ENCODE data around the gene CUL7. TPM values are rescaled to one million over a fixed set of nuclear protein-coding genes. Genes with fewer than 3 reads are reported as not detected.

CUL7 gene
- total and polyA plus RNA-seq, 2 of the 8 experiments (the other 6 are each of a cell fraction or from before 2014, with no cell fraction given): 10.8 to 15.0 TPM

GRCh38 chr6:43097502-43097901 is 43.9 kb upstream of the CUL7 start:
- Histone ChIP-seq H3K4ac (replicated peaks; ENCODE audit: insufficient read length, low read depth, low read length) (no peak overlapping the region), H3K23me2 (ENCODE audit: low read depth, low read length) (no peaks in the 10 kb centered on the region), H3K9me3 (ENCODE audit: insufficient read depth in 2 of 2, low read depth in 1 of 2, low read length in 1 of 2) (no peaks in the 10 kb centered on the region), H3K9ac (replicated peaks in 1 of 4; ENCODE audit: extremely low read depth in 1 of 4, low read depth in 3 of 4, low read length in 3 of 4) (no peak overlapping the region), H3K79me2 (ENCODE audit: control insufficient read depth in 1 of 2, insufficient read depth in 2 of 2, low read length in 2 of 2) (peaks cover 7 to 79% of the 10 kb centered on the region in 2 experiments; a peak in 3 of 4 replicates), H2BK20ac (ENCODE audit: low read length) (no peak overlapping the region), H4K20me1 (replicated peaks in 1 of 2; ENCODE audit: control insufficient read depth in 1 of 2, insufficient read depth in 2 of 2, low read length in 2 of 2) (peaks cover 0 to 2% of the 10 kb centered on the region in 2 experiments), H3K18ac (ENCODE audit: extremely low read depth, low read length) (no peak overlapping the region), H3K14ac (ENCODE audit: insufficient read length) (no peak overlapping the region), H4K91ac (replicated peaks; ENCODE audit: insufficient read length, low read length) (peak overlapping the region; percentile 45), H3K56ac (replicated peaks; ENCODE audit: insufficient read length, low read depth, low read length) (no peak overlapping the region), H3K79me1 (ENCODE audit: low read depth, low read length) (peaks cover 10% of the 10 kb centered on the region), H2BK5ac (ENCODE audit: low read depth, low read length) (no peak overlapping the region), H2BK120ac (replicated peaks; ENCODE audit: low read depth, low read length) (no peak overlapping the region), H4K8ac (ENCODE audit: extremely low read depth, insufficient read depth, low read length) (no peak overlapping the region), H3K4me1 (replicated peaks in 1 of 4; ENCODE audit: control insufficient read depth in 3 of 4, insufficient read depth in 4 of 4, low read length in 3 of 4) (peaks cover 10 to 23% (median 13%) of the 10 kb centered on the region in 4 experiments; a peak in 6 of 7 replicates), H2BK15ac (ENCODE audit: low read length) (no peak overlapping the region), H4K5ac (ENCODE audit: insufficient read length, low read depth, low read length) (no peak overlapping the region), H2BK12ac (ENCODE audit: low read depth, low read length) (peak overlapping the region; percentile 18; the same call in 1 of the 2 replicates), H2AFZ (ENCODE audit: low read length) (no peak overlapping the region), H3K27me3 (replicated peaks in 1 of 4; ENCODE audit: control insufficient read depth in 3 of 4, extremely low read depth in 1 of 4, insufficient read depth in 3 of 4, low read length in 3 of 4) (no peaks in the 10 kb centered on the region), H2AK5ac (ENCODE audit: low read depth, low read length) (peak overlapping the region; percentile 72; the same call in 1 of the 2 replicates), H3K23ac (ENCODE audit: insufficient read length) (no peak overlapping the region), H3K27ac (ENCODE audit: low read depth, low read length) (no peak overlapping the region), H3K4me3 (ENCODE audit: extremely low read depth in 1 of 4, insufficient read depth in 2 of 4, low read depth in 3 of 4, low read length in 4 of 4) (no peak overlapping the region), H3K4me2 (ENCODE audit: insufficient read depth in 1 of 2, low read depth in 2 of 2, low read length in 2 of 2) (no peak overlapping the region), H3K36me3 (ENCODE audit: control insufficient read depth in 2 of 4, insufficient read depth in 4 of 4, low read length in 3 of 4) (no peaks in the 10 kb centered on the region)
- 90% methylated on average over 4 of the region's 4 CpGs; no CpG with 5 or more reads in 1 of the 2 experiments for WGBS, 2 experiments (ENCODE audit: extremely low coverage in 1 of 2, insufficient coverage in 1 of 2, insufficient read length in 1 of 2, insufficient replicate concordance in 2 of 2, low coverage in 1 of 2, low lambda C conversion rate in 2 of 2, missing lambda C conversion rate in 1 of 2)
- POLR2A ChIA-PET (ENCODE audit: partially characterized antibody): interaction anchor here (0.9 to 3.2 kb wide), 4 partner anchors 14 to 44 kb away, joined by 3 to 13 read pairs (median 8); partner anchors contain the start of genes CUL7 and PTK7
- CTCF ChIA-PET (ENCODE audit: partially characterized antibody): interaction anchor here (0.6 to 2.4 kb wide), 8 partner anchors 10 to 74 kb away, joined by 3 to 11 read pairs (median 4); partner anchors contain the start of gene PTK7
- DNase-seq (ENCODE audit: low read depth in 1 of 2, low spot score in 2 of 2): no peak
- FAIRE-seq: no peak
- TF ChIP-seq CBX8 (IDR thresholded peaks at IDR 0.05; ENCODE audit: borderline replicate concordance, low read depth, low read length): no peak
- no peak for TF ChIP-seq HDAC6 (IDR thresholded peaks at IDR 0.05; ENCODE audit: low read depth, low read length)
- TF ChIP-seq CEBPB (IDR thresholded peaks at IDR 0.05; ENCODE audit: low read depth, low read length): no peak
- TF ChIP-seq MAFK (IDR thresholded peaks at IDR 0.05; ENCODE audit: low read depth, low read length): no peak
- no peak for TF ChIP-seq SIX5 (IDR thresholded peaks at IDR 0.05; ENCODE audit: low read depth, low read length)
- no peak for TF ChIP-seq KDM1A (IDR thresholded peaks at IDR 0.05; ENCODE audit: borderline replicate concordance, low read length)
- TF ChIP-seq NRF1 (IDR thresholded peaks at IDR 0.05; ENCODE audit: low read depth, low read length): no peak
- no peak for TF ChIP-seq KDM4A (IDR thresholded peaks at IDR 0.05; ENCODE audit: low read depth, low read length, severe bottlenecking)
